GM12878 (cell line): ENCODE measurements around the gene SAMHD1. TPM values are rescaled to one million over a fixed set of nuclear protein-coding genes. Genes with fewer than 3 reads are reported as not detected.

ENCODE experiments used
- ATAC-seq: fragments of 200-7000 bp; cut with Tn5 transposase; 3 replicates; pipeline ENCODE4 v1.9.1; 2020; ENCODE audit warnings: mild to moderate bottlenecking, moderate library complexity
- BruUV-seq: library from RNA; stranded (reverse); fragments of 400-500 nt; replicated peaks from 2 replicates; lab custom pipeline; 2021; lab: Mats Ljungman, UMichigan
- CTCF ChIA-PET: fragments of 300-600 bp; sonication (Branson Sonifier 250); formaldehyde crosslinking; extraction: SDS; loops from one replicate; lab custom pipeline; 2021; ENCODE audit warnings: inconsistent platforms; lab: Yijun Ruan, JAX
- POLR2A ChIA-PET: fragments of 350-600 bp; formaldehyde crosslinking; extraction: SDS; loops from one replicate; lab custom pipeline; 2021; ENCODE audit warnings: inconsistent platforms; lab: Charles Lee
- RAD21 ChIA-PET: fragments of 300-600 bp; sonication (Branson Sonifier 250); formaldehyde crosslinking; loops from one replicate; lab custom pipeline; 2023; ENCODE audit warnings: antibody characterized with exemption; ENCODE audit not compliant: unreplicated experiment; lab: Charles Lee
- SMC1A ChIA-PET: fragments of 300-600 bp; sonication (Branson Sonifier 250); formaldehyde crosslinking; loops from one replicate; lab custom pipeline; 2023; ENCODE audit not compliant: unreplicated experiment, uncharacterized antibody; lab: Charles Lee
- DNase-seq: peaks from one replicate; pipeline ENCODE4 v3.0.0-alpha.2; 2011; ENCODE audit warnings: low read depth, low spot score
- FAIRE-seq: peaks from 3 replicates; lab custom pipeline; 2011; peaks lifted over from hg19 to GRCh38; lab: Jason Lieb, UNC
- H2AFZ ChIP-seq: 2 replicates; pipeline ENCODE4 v1.6.0; 2011; ENCODE audit warnings: low read depth, low read length, control low read depth; ENCODE audit not compliant: control insufficient read depth
- H3K27ac ChIP-seq: 2 replicates; pipeline ENCODE4 v1.5.1; 2011; ENCODE audit warnings: control low read depth; ENCODE audit not compliant: control insufficient read depth, insufficient read depth
- H3K27me3 ChIP-seq, 2 experiments: replicated peaks in 1 of 2; 2 replicates each; pipeline versions ENCODE4 v1.6.0 to v1.6.1; 2011; ENCODE audit warnings: low read length in 1 of 2; ENCODE audit not compliant: control insufficient read depth in 2 of 2, insufficient read depth in 2 of 2
- H3K36me3 ChIP-seq, 2 experiments: 2 replicates each; pipeline ENCODE4 v1.5.1; 2011; ENCODE audit warnings: low read length in 1 of 2; ENCODE audit not compliant: control insufficient read depth in 2 of 2, insufficient read depth in 2 of 2
- H3K4me1 ChIP-seq: 2 replicates; pipeline ENCODE4 v1.6.1; 2011; ENCODE audit warnings: mild to moderate bottlenecking, low read length, moderate library complexity, mixed read lengths; ENCODE audit not compliant: control insufficient read depth, insufficient read depth
- H3K4me2 ChIP-seq: 2 replicates; pipeline ENCODE4 v1.6.0; 2011; ENCODE audit warnings: control low read depth; ENCODE audit not compliant: control insufficient read depth, insufficient read depth
- H3K4me3 ChIP-seq: fragments of 200-600 bp; sonication (generic); 2 replicates; pipeline ENCODE4 v1.5.1; 2016
- H3K79me2 ChIP-seq: 2 replicates; pipeline ENCODE4 v1.6.0; 2011; ENCODE audit warnings: low read length; ENCODE audit not compliant: control insufficient read depth, insufficient read depth
- H3K9ac ChIP-seq: 2 replicates; pipeline ENCODE4 v1.8.0; 2011; ENCODE audit warnings: low read length, control low read depth, mixed read lengths; ENCODE audit not compliant: control insufficient read depth, insufficient read depth
- H3K9me3 ChIP-seq: replicated peaks from 3 replicates; pipeline ENCODE4 v1.5.1; 2011; ENCODE audit warnings: mild to moderate bottlenecking, low read length; ENCODE audit not compliant: control insufficient read depth, insufficient read depth
- H4K20me1 ChIP-seq: 2 replicates; pipeline ENCODE4 v1.6.0; 2011; ENCODE audit not compliant: control insufficient read depth, insufficient read depth
- BHLHE40 ChIP-seq, 2 experiments: fragments of 450-650 bp in 1 of 2; IDR thresholded peaks; 2 replicates each; pipeline ENCODE4 v1.6.1; 2011 to 2017; ENCODE audit warnings: low read depth in 2 of 2, borderline replicate concordance in 1 of 2, improper control_type of control experiment in 1 of 2, low read length in 1 of 2, mild to moderate bottlenecking in 1 of 2
- EP300 ChIP-seq, 2 experiments: fragments of 150-350 bp in 1 of 2; IDR thresholded peaks; 2 replicates each; pipeline ENCODE4 v1.6.1; 2011 to 2012; ENCODE audit warnings: low read depth in 2 of 2, low read length in 2 of 2, borderline replicate concordance in 1 of 2, improper control_type of control experiment in 1 of 2, inconsistent platforms in 1 of 2; ENCODE audit not compliant: control insufficient read depth in 1 of 2
- FOS ChIP-seq: IDR thresholded peaks from 3 replicates; pipeline ENCODE4 v1.6.1; 2011; ENCODE audit warnings: borderline replicate concordance; ENCODE audit not compliant: insufficient read length; ENCODE audit errors: extremely low read depth
- PML ChIP-seq: IDR thresholded peaks from 2 replicates; pipeline ENCODE4 v1.6.1; 2012; ENCODE audit warnings: low read length, inconsistent platforms
- REST ChIP-seq: IDR thresholded peaks from 2 replicates; pipeline ENCODE4 v1.6.1; 2012; ENCODE audit warnings: mild to moderate bottlenecking, low read depth, low read length
- SIN3A ChIP-seq: IDR thresholded peaks from 2 replicates; pipeline ENCODE4 v1.6.1; 2012; ENCODE audit warnings: low read depth, low read length, improper control_type of control experiment
- SP1 ChIP-seq: IDR thresholded peaks from one replicate; pipeline ENCODE4 v1.6.1; 2011; ENCODE audit warnings: low read depth, low read length
- TAF1 ChIP-seq: IDR thresholded peaks from 2 replicates; pipeline ENCODE4 v1.6.1; 2011; ENCODE audit warnings: mild to moderate bottlenecking, low read depth, low read length, borderline replicate concordance
- ZSCAN29 ChIP-seq: fragments of 450-650 bp; IDR thresholded peaks from 2 replicates; pipeline ENCODE4 v1.6.1; 2017; ENCODE audit warnings: mild to moderate bottlenecking, moderate library complexity
- WGBS: methylation state at CpG from one replicate; pipeline ENCODE4 v1.1.6; 2016; ENCODE audit warnings: low lambda C conversion rate; ENCODE audit not compliant: insufficient replicate concordance, insufficient coverage; ENCODE audit errors: missing lambda C conversion rate; 5-methylcytosine and 5-hydroxymethylcytosine counted together
- in situ Hi-C: fragments of 300-500 bp; cut with MboI; formaldehyde crosslinking; loops from 9 replicates; pipeline ENCODE4 v1.14.3; 2018; ENCODE audit warnings: mixed read lengths
- intact Hi-C: fragments of 100-400 bp; cut with micrococcal nuclease; formaldehyde crosslinking; loops from one replicate; pipeline ENCODE4 v1.14.2; 2022; ENCODE audit not compliant: unreplicated experiment
- polyA plus RNA-seq, 11 experiments: library from polyadenylated mRNA; depleted of rRNA in 4 of 11; unstranded in 6 of 11; stranded (reverse) in 5 of 11; fragments of >200 nt; fragmentation: Nextera tagmentation in 4 of 11; fragmentation: Illumina TruSeq in 1 of 11; extraction: Ambion mirVana in 4 of 11; extraction: Trizol in 1 of 11; gene quantifications; 1 replicate in 1 of 11; 2 replicates in 10 of 11; pipeline versions ENCODE4 v1.2.1 to v1.2.3, GENCODE V29; 2011 to 2016; ENCODE audit warnings: inconsistent platforms in 2 of 11, missing spikeins in 2 of 11, low read depth in 1 of 11
- total RNA-seq, 4 experiments: library from RNA; depleted of rRNA in 3 of 4; stranded (reverse); fragments of >200 nt in 3 of 4; fragmentation: Illumina TruSeq in 1 of 4; extraction: Trizol in 1 of 4; gene quantifications; 2 replicates each; pipeline versions ENCODE4 v1.2.1 to v1.2.3, GENCODE V29; 2013 to 2021
- TF ChIP-seq, protein P1 (sequence below): fragments of 450-650 bp; IDR thresholded peaks from 2 replicates; pipeline ENCODE4 v1.6.1; 2016; ENCODE audit warnings: mild to moderate bottlenecking, moderate library complexity, borderline replicate concordance
- TF ChIP-seq, protein P2 (sequence below): fragments of 450-650 bp; IDR thresholded peaks from 2 replicates; pipeline ENCODE4 v1.6.1; 2018; ENCODE audit warnings: mild to moderate bottlenecking, low read depth, moderate library complexity; ENCODE audit not compliant: partially characterized antibody

SAMHD1 gene
- total and polyA plus RNA-seq, 10 of the 15 experiments (the other 5 are each of a cell fraction or from before 2014, with no cell fraction given), result 20.5 to 47.9 (median 38.8) TPM

DNA sequence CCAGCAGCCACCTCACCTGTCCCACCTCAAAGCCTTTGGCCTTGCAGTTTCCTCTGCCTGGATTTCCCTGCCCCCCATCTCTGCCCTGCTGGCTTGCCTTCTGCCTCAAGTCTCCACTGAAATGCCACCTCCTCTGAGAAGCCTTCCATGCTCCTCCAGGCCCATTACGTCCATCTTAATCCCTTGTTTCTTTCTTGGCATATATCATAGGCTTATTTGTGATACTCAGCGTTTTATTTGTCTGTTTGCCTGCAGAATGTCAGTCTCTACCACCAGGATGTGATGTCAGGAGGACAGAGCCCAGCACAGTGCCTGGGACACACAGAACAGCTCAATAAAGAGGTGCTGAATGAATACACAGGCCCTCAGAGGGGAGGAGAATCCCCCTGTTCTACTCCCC, 100.0 kb downstream of the SAMHD1 start:
- H3K27ac ChIP-seq, result peak overlapping the region; percentile 40

More for the DNA sequence above, 100.0 kb downstream of the SAMHD1 start:
- Histone ChIP-seq H3K27me3 (no peaks in the 10 kb centered on the region), H2AFZ (no peak overlapping the region), H3K9ac (no peak overlapping the region), H3K4me3 (no peak overlapping the region), H4K20me1 (no peaks in the 10 kb centered on the region), H3K4me2 (peak overlapping the region; percentile 54; the same call in 1 of the 2 replicates), H3K9me3 (peaks cover 2% of the 10 kb centered on the region; the same call in 1 of the 3 replicates), H3K4me1 (peaks cover 44% of the 10 kb centered on the region), H3K79me2 (peaks cover 10% of the 10 kb centered on the region), H3K36me3 (no peaks in the 10 kb centered on the region; a peak in 2 of 4 replicates)
- ATAC-seq, result no peak
- FAIRE-seq, result no peak
- CTCF ChIA-PET, result interaction anchor here (1.5 to 25.3 kb wide), 3 partner anchors 10 to 13 kb away, joined by 5 to 349 read pairs (median 6); a partner anchor contains a TSS
- RAD21 ChIA-PET, result interaction anchor here (1.4 to 1.6 kb wide), 2 partner anchors 10 to 15 kb away, joined by 5 to 12 read pairs; no protein-coding TSS in a partner anchor
- no TSS peak for BruUV-seq
- intact Hi-C loops, result no loop called here
- in situ Hi-C loops, result no loop called here
- TF ChIP-seq PML (no peak), SIN3A (no peak), TAF1 (no peak), BHLHE40 (IDR thresholded peaks at IDR 0.05; ENCODE audit: borderline replicate concordance in 1 of 2, low read depth in 2 of 2, low read length in 1 of 2) (no peak), REST (no peak), FOS (no peak), EP300 (IDR thresholded peaks at IDR 0.05; ENCODE audit: borderline replicate concordance in 1 of 2, control insufficient read depth in 1 of 2, low read depth in 2 of 2, low read length in 2 of 2) (no peak), ZSCAN29 (no peak), SP1 (no peak)
- TF ChIP-seq, protein P1, sequence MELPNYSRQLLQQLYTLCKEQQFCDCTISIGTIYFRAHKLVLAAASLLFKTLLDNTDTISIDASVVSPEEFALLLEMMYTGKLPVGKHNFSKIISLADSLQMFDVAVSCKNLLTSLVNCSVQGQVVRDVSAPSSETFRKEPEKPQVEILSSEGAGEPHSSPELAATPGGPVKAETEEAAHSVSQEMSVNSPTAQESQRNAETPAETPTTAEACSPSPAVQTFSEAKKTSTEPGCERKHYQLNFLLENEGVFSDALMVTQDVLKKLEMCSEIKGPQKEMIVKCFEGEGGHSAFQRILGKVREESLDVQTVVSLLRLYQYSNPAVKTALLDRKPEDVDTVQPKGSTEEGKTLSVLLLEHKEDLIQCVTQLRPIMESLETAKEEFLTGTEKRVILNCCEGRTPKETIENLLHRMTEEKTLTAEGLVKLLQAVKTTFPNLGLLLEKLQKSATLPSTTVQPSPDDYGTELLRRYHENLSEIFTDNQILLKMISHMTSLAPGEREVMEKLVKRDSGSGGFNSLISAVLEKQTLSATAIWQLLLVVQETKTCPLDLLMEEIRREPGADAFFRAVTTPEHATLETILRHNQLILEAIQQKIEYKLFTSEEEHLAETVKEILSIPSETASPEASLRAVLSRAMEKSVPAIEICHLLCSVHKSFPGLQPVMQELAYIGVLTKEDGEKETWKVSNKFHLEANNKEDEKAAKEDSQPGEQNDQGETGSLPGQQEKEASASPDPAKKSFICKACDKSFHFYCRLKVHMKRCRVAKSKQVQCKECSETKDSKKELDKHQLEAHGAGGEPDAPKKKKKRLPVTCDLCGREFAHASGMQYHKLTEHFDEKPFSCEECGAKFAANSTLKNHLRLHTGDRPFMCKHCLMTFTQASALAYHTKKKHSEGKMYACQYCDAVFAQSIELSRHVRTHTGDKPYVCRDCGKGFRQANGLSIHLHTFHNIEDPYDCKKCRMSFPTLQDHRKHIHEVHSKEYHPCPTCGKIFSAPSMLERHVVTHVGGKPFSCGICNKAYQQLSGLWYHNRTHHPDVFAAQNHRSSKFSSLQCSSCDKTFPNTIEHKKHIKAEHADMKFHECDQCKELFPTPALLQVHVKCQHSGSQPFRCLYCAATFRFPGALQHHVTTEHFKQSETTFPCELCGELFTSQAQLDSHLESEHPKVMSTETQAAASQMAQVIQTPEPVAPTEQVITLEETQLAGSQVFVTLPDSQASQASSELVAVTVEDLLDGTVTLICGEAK, result no peak
- TF ChIP-seq, protein P2, sequence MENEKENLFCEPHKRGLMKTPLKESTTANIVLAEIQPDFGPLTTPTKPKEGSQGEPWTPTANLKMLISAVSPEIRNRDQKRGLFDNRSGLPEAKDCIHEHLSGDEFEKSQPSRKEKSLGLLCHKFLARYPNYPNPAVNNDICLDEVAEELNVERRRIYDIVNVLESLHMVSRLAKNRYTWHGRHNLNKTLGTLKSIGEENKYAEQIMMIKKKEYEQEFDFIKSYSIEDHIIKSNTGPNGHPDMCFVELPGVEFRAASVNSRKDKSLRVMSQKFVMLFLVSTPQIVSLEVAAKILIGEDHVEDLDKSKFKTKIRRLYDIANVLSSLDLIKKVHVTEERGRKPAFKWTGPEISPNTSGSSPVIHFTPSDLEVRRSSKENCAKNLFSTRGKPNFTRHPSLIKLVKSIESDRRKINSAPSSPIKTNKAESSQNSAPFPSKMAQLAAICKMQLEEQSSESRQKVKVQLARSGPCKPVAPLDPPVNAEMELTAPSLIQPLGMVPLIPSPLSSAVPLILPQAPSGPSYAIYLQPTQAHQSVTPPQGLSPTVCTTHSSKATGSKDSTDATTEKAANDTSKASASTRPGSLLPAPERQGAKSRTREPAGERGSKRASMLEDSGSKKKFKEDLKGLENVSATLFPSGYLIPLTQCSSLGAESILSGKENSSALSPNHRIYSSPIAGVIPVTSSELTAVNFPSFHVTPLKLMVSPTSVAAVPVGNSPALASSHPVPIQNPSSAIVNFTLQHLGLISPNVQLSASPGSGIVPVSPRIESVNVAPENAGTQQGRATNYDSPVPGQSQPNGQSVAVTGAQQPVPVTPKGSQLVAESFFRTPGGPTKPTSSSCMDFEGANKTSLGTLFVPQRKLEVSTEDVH, result no peak
- POLR2A ChIA-PET, result interaction anchor here (1.6 to 1.8 kb wide), 2 partner anchors 9 to 10 kb away, joined by 6 to 8 read pairs; no protein-coding TSS in a partner anchor
- 46% methylated on average over 2 of the region's 2 CpGs for WGBS
- DNase-seq, result no peak
- SMC1A ChIA-PET, result interaction anchor here (0.7 to 2.1 kb wide), 6 partner anchors 9 to 32 kb away, joined by 3 to 10 read pairs (median 4); a partner anchor contains a TSS
